Measurements from ENCODE around the gene ATP6V1G3.
"Not testable (repeated sequence)": the region's sequence is repeated elsewhere in the genome, so short reads cannot be mapped to it uniquely, and the experiment has no call there.

Gene ATP6V1G3

GRCh38 chr1:198480876-198481275 lies 59.6 kb downstream of the ATP6V1G3 start:
- no peak overlapping the region for H3K4me3 ChIP-seq (ENCODE audit: low read depth in 1 of 2, low read length in 2 of 2)
- no peaks in the 10 kb centered on the region for H3K4me1 ChIP-seq (ENCODE audit: control insufficient read depth in 1 of 2, insufficient read depth in 2 of 2, low read length in 2 of 2)
- no peaks in the 10 kb centered on the region for H3K27me3 ChIP-seq (ENCODE audit: low read depth, low read length)
- H3K36me3 ChIP-seq (ENCODE audit: control insufficient read depth in 1 of 2, insufficient read depth in 2 of 2, low read length in 2 of 2), result no peaks in the 10 kb centered on the region
- H3K27ac ChIP-seq (ENCODE audit: low read length), result no peak overlapping the region
- no peaks in the 10 kb centered on the region for H3K9me3 ChIP-seq (ENCODE audit: control insufficient read depth in 1 of 2, low read length in 2 of 2)

GRCh38 chr1:198477354-198477753 lies 63.1 kb downstream of the ATP6V1G3 start:
- H3K9me3 ChIP-seq (ENCODE audit: control insufficient read depth in 1 of 2, low read length in 2 of 2); H3K27me3 ChIP-seq (ENCODE audit: low read depth, low read length); H3K4me3 ChIP-seq (ENCODE audit: low read depth in 1 of 2, low read length in 2 of 2); H3K27ac ChIP-seq (ENCODE audit: low read length); H3K4me1 ChIP-seq (ENCODE audit: control insufficient read depth in 1 of 2, insufficient read depth in 2 of 2, low read length in 2 of 2); H3K36me3 ChIP-seq (ENCODE audit: control insufficient read depth in 1 of 2, insufficient read depth in 2 of 2, low read length in 2 of 2): not testable (repeated sequence)
